OCI-LY7 (cell line): Measurements from ENCODE around the gene NUP93.

Experiments
- CTCF ChIP-seq: fragments of 200-600 bp; sonication (generic); conservative IDR thresholded peaks from 2 replicates; pipeline ENCODE4 v1.5.1; 2014; ENCODE audit warnings: mild to moderate bottlenecking, antibody characterized with exemption, low read length, moderate library complexity, mixed read lengths
- EZH2phosphoT487 ChIP-seq: fragments of 200-600 bp; sonication (generic); IDR thresholded peaks from 2 replicates; pipeline ENCODE4 v1.6.1; 2018; ENCODE audit warnings: low read depth, borderline replicate concordance, mild to moderate bottlenecking, mixed run types, antibody characterized with exemption, low read length, moderate library complexity, mixed read lengths

GRCh38 chr16:56695246-56695645, 34.7 kb upstream of the NUP93 start:
- no peak for TF ChIP-seq CTCF
- no peak for TF ChIP-seq EZH2phosphoT487
